CD4-positive, alpha-beta T cell treated with Interleukin-12 subunit alpha and Interleukin-12 subunit beta, for 1 hour (primary cell): ENCODE results near the gene NRXN3.

Experiments used
- DNase-seq: peaks from one replicate; pipeline ENCODE4 v3.0.0-alpha.2; 2020

NRXN3 gene

GRCh38 chr14:79890527-79890926, 1720.4 kb downstream of the NRXN3 start:
- no peak for DNase-seq

GRCh38 chr14:79896009-79896408, 1725.8 kb downstream of the NRXN3 start:
- no peak for DNase-seq

GRCh38 chr14:79899610-79900009, 1729.4 kb downstream of the NRXN3 start:
- DNase-seq, result no peak

- no peak for DNase-seq
Measured at GRCh38 chr14:79904497-79904896, 1734.3 kb downstream of the NRXN3 start.

GRCh38 chr14:79906994-79907393, 1736.8 kb downstream of the NRXN3 start:
- no peak for DNase-seq

- no peak for DNase-seq
Measured at GRCh38 chr14:79910086-79910485, 1739.9 kb downstream of the NRXN3 start.

GRCh38 chr14:79911744-79912143, 1741.6 kb downstream of the NRXN3 start:
- DNase-seq, result no peak

- no peak for DNase-seq
Measured at GRCh38 chr14:79914595-79914994, 1744.4 kb downstream of the NRXN3 start.

GRCh38 chr14:79915406-79915805, 1745.2 kb downstream of the NRXN3 start:
- DNase-seq, result no peak

GRCh38 chr14:79916281-79916680, 1746.1 kb downstream of the NRXN3 start:
- no peak for DNase-seq

GRCh38 chr14:79916892-79917291, 1746.7 kb downstream of the NRXN3 start:
- no peak for DNase-seq
